Vagina (tissue), 2 donors: ENCODE data around the gene BTBD17. TPM values are rescaled to one million over a fixed set of nuclear protein-coding genes. Genes with fewer than 3 reads are reported as not detected.

Source experiments
- DNase-seq, 2 donors: peaks; one replicate each; pipeline ENCODE4 v3.0.0-alpha.2; 2017; ENCODE audit errors: extremely low spot score in 2 of 2
- H3K27ac ChIP-seq: fragments of 200-600 bp; sonication (generic); one replicate; pipeline ENCODE4 v1.5.1; 2019
- H3K27me3 ChIP-seq: fragments of 200-600 bp; sonication (generic); one replicate; pipeline ENCODE4 v1.5.1; 2019
- H3K36me3 ChIP-seq, 2 donors: fragments of 200-600 bp; sonication (generic); one replicate each; pipeline ENCODE4 v1.5.1; 2017 to 2019
- H3K4me1 ChIP-seq: fragments of 200-600 bp; sonication (generic); one replicate; pipeline ENCODE4 v1.5.1; 2019
- H3K4me3 ChIP-seq, 2 donors: fragments of 200-600 bp; sonication (generic); 1 replicate in 1 of 2; 2 replicates in 1 of 2; pipeline ENCODE4 v1.5.1; 2016 to 2019
- H3K9me3 ChIP-seq: fragments of 200-600 bp; sonication (generic); one replicate; pipeline ENCODE4 v1.5.1; 2019
- CTCF ChIP-seq, 3 experiments: fragments of 450-650 bp in 2 of 3; fragments of 200-600 bp in 1 of 3; sonication (generic) in 1 of 3; IDR thresholded peaks; one replicate each; pipeline ENCODE4 v1.5.1; 2017 to 2019; ENCODE audit warnings: antibody characterized with exemption in 3 of 3, mild to moderate bottlenecking in 2 of 3, moderate library complexity in 2 of 3
- POLR2A ChIP-seq, 2 donors: fragments of 450-650 bp; IDR thresholded peaks; one replicate each; pipeline ENCODE4 v1.6.1; 2017; ENCODE audit warnings: antibody characterized with exemption in 2 of 2, mild to moderate bottlenecking in 2 of 2, moderate library complexity in 2 of 2
- POLR2AphosphoS5 ChIP-seq, 2 donors: sonication (generic); formaldehyde crosslinking; IDR thresholded peaks; one replicate each; pipeline ENCODE4 v1.9.0; 2017; ENCODE audit warnings: antibody characterized with exemption in 2 of 2, mild to moderate bottlenecking in 2 of 2, low read depth in 1 of 2; ENCODE audit not compliant: insufficient read depth in 1 of 2
- intact Hi-C: fragments of 100-400 bp; cut with DNase I; formaldehyde crosslinking; loops from one replicate; pipeline ENCODE4 v1.15.1; 2023
- total RNA-seq: library from RNA; depleted of rRNA; stranded (reverse); fragments of >200 nt; gene quantifications from one replicate; pipeline ENCODE4 v1.2.3, GENCODE V29; 2016

BTBD17 gene
- total RNA-seq, 1 donor from 2014 or later: not detected

GRCh38 chr17:74334393-74335039 lies 27.2 kb downstream of the BTBD17 start:
- Histone ChIP-seq H3K27ac (no peak overlapping the region), H3K4me3 (no peak overlapping the region), H3K27me3 (no peaks in the 10 kb centered on the region), H3K4me1 (no peaks in the 10 kb centered on the region), H3K36me3 (no peaks in the 10 kb centered on the region), H3K9me3 (no peaks in the 10 kb centered on the region)
- TF ChIP-seq POLR2A (IDR thresholded peaks at IDR 0.05) (no peak), CTCF (IDR thresholded peaks at IDR 0.05) (no peak), POLR2AphosphoS5 (IDR thresholded peaks at IDR 0.05; ENCODE audit: insufficient read depth in 1 of 2, low read depth in 1 of 2) (no peak)
- no peak for DNase-seq
- intact Hi-C loops: no loop called here

GRCh38 chr17:74332763-74333283 lies 28.8 kb downstream of the BTBD17 start:
- H3K9me3 ChIP-seq: no peaks in the 10 kb centered on the region
- no peaks in the 10 kb centered on the region for H3K27me3 ChIP-seq
- H3K36me3 ChIP-seq: no peaks in the 10 kb centered on the region
- TF ChIP-seq POLR2A (IDR thresholded peaks at IDR 0.05) (no peak), POLR2AphosphoS5 (IDR thresholded peaks at IDR 0.05; ENCODE audit: insufficient read depth in 1 of 2, low read depth in 1 of 2) (no peak), CTCF (IDR thresholded peaks at IDR 0.05) (no peak)
- intact Hi-C loops: no loop called here
- H3K4me1 ChIP-seq: no peaks in the 10 kb centered on the region
- no peak overlapping the region for H3K27ac ChIP-seq
- DNase-seq: no peak
- H3K4me3 ChIP-seq: no peak overlapping the region

- peaks cover under 1% of the 10 kb centered on the region for H3K4me1 ChIP-seq
- DNase-seq: no peak
- no peak overlapping the region for H3K27ac ChIP-seq
- H3K4me3 ChIP-seq: no peak overlapping the region
- H3K36me3 ChIP-seq: no peaks in the 10 kb centered on the region
- H3K27me3 ChIP-seq: no peaks in the 10 kb centered on the region
- no peaks in the 10 kb centered on the region for H3K9me3 ChIP-seq
- intact Hi-C loops: no loop called here
- TF ChIP-seq CTCF (IDR thresholded peaks at IDR 0.05): no peak
- TF ChIP-seq POLR2AphosphoS5 (IDR thresholded peaks at IDR 0.05; ENCODE audit: insufficient read depth in 1 of 2, low read depth in 1 of 2): no peak
- TF ChIP-seq POLR2A (IDR thresholded peaks at IDR 0.05): no peak
These were observed 29.5 kb downstream of the BTBD17 start for GRCh38 chr17:74332017-74332650.

GRCh38 chr17:74330446-74330845 lies 31.2 kb downstream of the BTBD17 start:
- no peaks in the 10 kb centered on the region for H3K27me3 ChIP-seq
- H3K4me1 ChIP-seq: peaks cover 17% of the 10 kb centered on the region
- no peak for DNase-seq
- no peak for TF ChIP-seq POLR2A (IDR thresholded peaks at IDR 0.05)
- TF ChIP-seq POLR2AphosphoS5 (IDR thresholded peaks at IDR 0.05; ENCODE audit: insufficient read depth in 1 of 2, low read depth in 1 of 2): no peak
- TF ChIP-seq CTCF (IDR thresholded peaks at IDR 0.05): no peak
- H3K4me3 ChIP-seq: no peak overlapping the region
- H3K36me3 ChIP-seq: no peaks in the 10 kb centered on the region
- H3K9me3 ChIP-seq: no peaks in the 10 kb centered on the region
- intact Hi-C loops: no loop called here
- H3K27ac ChIP-seq: no peak overlapping the region

- Histone ChIP-seq H3K4me3 (no peak overlapping the region), H3K27ac (no peak overlapping the region), H3K36me3 (no peaks in the 10 kb centered on the region), H3K9me3 (no peaks in the 10 kb centered on the region), H3K27me3 (no peaks in the 10 kb centered on the region), H3K4me1 (peaks cover 20% of the 10 kb centered on the region)
- TF ChIP-seq POLR2A (IDR thresholded peaks at IDR 0.05): no peak
- intact Hi-C loops: no loop called here
- DNase-seq: no peak
These were observed 32.3 kb downstream of the BTBD17 start for GRCh38 chr17:74329378-74329777.
